Left forelimb (tissue), 1 donor: ENCODE results near the gene KIFC3.
"Not testable (repeated sequence)": the region's sequence is repeated elsewhere in the genome, so short reads cannot be mapped to it uniquely, and the experiment has no call there.

Experiments used
- DNase-seq: peaks from one replicate; pipeline ENCODE4 v3.0.0-alpha.2; 2018; ENCODE audit warnings: low spot score

Gene KIFC3

DNA sequence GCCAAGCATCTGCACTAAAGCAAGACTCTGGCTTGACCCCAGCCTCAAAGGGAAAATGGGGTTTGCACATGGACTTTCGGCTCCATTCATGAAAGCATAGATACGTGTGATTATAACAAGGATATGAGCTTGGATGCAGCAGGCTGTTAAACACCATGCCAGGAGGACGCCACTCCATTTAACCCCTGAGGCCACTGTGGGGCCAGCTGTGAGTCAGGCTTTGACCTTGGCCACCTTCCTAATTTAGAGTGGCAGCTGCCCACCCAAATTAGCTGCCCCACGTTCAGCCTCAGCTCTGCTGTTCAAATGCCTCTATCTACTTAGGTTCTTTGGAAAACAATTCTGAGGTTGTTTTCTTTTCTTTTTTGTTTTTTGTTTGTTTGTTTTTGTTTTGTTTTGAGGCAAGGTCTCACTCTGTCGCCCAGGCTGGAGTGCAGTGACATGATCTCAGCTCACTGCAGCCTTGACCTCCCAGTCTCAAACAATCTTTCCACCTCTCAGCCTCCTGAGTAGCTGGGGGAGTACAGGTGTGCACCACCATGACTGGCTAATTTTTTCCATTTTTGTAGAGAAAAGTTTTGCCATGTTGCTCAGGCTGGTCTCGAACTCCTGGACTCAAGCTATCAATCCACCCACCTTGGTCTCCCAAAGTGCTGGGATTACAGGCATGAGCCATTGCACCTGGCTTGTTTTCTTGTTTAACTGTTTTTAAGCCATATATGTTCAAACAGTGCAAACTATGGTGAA is 23.2 kb upstream of the KIFC3 start:
- DNase-seq = no peak

DNA sequence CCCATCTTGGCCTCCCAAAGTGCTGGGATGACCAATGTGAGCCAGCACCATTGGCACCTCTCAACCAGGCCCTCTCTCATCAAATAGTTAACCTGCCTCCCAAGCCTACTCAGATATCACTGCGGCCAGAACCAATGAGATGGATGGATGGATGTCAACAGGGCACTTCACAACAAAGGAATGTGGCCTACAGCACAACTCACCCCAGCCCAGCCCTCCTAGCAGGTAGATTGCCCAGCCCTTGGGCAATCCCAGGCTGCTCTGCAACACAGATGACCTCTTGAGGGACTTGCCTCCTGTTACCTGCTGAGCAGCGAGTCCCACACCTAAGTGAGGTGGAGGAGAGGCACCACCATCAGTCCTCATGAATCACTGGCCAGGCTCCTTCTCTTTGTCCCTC is 22.6 kb upstream of the KIFC3 start:
- DNase-seq = no peak

DNA sequence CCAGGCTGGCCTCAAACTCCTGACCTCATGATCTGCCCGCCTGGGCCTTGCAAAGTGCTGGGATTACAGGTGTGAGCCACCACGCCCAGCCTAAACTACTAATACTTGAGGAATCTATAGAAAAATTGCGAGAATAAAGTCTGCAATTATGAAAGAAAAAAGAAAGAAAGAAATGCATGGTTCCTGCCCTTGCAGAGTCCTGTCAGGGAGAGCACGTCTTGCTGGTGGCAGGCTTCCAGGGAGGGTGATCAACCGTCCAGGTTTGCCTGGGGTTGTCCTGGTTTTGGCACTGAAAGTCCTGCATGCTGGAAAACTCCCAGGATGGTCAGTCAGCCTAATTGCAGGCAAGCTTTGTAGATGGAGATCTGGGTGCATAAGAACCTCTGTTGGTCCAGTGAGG is 21.5 kb upstream of the KIFC3 start:
- DNase-seq = no peak

DNA sequence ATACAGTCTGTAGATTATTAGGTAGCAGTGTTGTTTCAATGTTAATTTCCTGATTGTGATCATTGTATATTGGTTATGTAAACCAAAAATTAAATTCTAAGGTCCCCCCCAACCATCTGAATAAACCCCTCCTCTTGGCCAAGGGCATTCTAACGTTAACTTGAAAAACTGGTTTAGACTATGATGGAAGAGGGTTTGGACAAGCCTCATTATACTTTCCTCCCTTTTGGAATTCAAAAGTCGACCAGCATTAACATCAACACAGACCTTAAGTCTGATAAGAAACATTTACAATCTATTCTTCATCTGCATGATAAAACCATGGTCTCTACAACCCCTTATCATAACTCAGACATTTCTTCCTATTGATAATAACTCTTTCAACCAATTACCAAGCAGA is 20.6 kb upstream of the KIFC3 start:
- DNase-seq = no peak

DNA sequence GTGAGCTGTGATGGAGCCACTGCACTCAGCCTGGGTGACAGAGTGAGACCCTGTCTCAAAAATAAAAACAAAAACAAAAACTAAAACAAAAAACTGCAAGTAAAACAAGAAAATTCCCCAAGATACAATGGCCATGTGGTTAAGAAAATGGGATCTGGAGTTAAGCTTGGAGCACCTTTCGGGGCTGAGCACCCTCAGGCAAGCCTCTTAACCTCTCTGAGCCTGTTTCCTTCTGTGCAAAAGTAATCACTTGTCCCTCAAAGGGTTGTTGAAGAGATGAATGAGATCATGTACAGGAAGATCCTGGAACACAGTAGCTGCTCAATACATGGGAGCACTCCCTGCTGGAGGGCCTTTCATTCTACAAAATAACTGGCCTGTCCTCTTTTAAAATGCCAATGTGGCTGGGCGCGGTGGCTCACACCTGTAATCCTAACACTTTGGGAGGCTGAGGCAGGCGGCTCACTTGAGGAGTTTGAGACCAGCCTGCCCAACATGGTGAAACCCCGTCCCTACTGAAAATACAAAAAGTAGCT is 19.8 kb upstream of the KIFC3 start:
- no peak for DNase-seq

DNA sequence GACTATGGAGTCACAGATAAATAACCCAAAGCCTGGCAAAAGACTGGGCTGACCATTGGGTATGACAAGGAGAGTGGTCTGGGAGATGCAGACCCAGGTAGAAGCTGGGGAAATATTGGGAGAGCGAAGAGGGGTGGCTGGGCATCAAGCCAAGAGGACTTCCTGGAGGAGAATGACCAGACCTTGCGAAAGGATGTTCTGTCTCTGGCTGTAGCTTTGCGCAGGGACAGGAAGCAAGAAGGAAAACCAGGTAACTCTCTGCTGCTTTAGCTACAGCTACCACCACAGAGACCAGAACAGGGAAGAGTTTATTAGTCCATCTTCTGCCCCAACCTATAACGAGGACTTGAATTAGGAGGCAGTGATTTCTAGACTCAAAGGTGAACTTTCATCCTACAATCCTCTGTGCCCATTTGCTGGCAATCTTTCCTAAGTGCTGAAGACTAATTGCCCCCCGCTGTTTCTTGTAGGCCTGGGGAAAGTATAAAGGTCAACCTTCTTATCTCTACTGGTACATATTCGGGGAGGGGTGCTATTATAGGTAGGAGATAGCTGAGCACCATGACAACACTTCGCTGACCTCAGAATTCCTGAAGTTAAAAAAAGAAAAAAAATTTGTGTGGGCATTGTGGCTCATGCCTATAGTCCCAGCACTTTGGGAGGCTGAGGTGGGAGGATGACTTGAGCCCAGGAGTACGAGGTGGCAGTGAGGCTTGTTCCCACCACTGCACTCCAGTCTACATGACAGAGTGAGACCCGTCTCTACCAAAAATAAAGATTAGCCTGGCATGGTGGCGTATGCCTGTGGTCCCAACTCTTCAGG is 19.1 kb upstream of the KIFC3 start:
- no peak for DNase-seq

DNA sequence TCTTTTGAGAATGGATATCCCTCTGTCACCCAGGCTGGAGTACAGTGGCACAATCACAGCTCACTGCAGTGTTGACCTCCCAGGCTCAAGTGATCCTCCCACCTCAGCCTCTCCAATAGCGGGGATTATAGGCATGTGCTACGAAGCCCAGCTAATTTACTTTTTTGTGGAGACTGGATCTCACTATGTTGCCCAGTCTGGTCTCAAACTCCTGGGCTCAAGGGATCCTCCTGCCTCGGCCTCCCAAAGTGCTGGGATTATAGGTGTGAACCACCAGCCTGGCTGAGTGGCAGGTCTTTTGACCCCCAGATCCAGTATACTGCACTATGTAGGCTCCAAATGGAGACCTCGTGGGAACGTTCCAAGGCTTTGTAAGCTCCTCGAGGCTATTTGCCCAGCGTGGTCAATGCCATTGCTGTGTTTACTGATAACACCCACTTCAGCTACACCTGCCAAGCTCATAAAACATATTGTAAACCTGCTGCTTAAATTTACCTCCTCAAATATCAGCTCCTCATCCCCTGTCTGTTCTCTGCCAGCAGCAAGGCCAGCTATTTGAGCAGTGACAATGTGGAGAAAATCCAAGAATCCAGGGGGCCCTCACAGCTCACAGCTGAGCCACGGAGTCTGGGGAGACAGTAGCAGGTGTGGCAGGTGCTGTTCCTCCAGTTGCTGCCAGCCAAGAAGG is 16.2 kb upstream of the KIFC3 start:
- no peak for DNase-seq

DNA sequence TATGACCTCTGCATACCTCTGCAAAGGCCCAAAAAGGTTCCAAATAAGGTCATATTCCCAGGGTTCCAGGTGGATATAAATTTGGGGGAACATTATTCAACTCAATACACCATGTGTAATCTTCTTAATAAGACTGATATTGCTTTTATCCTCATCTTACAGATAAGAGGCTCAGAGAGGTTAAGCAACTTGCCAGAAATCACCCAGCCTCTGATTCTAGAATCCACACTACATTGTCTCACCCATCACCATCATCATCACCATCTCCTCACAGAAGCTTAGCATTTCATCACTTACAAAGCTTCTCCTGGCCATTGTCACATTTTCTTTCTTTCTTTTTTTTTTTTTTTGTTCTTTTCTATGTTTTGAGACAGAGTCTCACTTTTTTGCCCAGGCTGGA is 15.4 kb upstream of the KIFC3 start:
- no peak for DNase-seq

DNA sequence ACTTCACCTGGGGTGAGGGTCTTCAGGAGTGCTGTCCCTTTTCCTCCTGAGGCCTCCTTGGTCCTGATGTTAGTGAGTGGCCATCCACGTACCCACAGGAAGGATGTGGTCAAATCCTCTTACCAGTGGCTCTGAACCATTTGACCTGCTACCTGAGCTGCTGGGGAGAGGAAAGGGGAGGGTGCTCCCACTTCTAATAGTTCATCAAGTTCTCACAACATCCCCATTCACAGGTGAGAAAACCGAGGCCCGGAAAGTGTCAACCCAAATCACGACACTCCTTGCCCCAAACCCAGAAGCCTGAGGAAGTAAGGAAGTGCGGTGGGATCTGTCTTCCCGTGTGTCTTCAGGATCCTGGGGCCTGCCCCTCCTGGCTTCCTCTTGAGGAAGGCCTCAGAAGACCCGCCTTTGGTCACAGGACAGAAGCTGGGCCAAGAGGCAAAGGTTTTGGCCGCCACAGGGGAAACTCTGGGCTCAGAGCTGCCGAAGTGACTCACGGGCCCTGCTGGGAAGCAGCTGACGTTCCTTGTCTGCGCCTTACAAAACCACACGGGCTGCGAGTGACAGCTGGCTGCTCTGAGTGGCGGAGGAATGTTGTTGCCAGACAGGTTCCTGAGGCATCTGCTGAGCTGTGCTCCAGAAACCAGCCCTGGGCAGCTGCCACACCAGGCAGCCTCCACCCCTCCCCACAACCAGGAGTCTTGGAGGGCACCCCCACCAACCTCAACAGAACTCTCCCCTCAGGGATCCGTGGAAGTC is 13.9 kb upstream of the KIFC3 start:
- peak; percentile 83 for DNase-seq

DNA sequence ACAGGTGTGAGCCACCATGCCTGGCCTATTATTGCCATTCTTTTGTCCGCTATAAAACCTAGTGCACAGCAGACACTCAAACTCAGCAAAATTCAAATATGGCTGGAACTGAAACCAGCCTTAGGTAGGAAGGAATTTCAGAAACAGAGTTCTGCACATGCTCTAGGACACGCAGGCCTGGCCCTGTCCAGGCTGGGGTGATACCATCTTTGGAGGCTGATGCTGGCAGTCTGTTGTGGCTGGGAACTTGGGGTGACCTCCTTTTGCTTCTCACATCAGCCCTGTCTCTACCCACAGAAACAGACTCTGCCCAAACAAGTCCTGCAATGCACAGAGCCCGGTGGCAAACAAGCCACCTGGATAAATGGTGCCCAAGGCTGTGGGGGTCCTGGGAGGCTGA is 12.6 kb upstream of the KIFC3 start:
- DNase-seq = no peak

DNA sequence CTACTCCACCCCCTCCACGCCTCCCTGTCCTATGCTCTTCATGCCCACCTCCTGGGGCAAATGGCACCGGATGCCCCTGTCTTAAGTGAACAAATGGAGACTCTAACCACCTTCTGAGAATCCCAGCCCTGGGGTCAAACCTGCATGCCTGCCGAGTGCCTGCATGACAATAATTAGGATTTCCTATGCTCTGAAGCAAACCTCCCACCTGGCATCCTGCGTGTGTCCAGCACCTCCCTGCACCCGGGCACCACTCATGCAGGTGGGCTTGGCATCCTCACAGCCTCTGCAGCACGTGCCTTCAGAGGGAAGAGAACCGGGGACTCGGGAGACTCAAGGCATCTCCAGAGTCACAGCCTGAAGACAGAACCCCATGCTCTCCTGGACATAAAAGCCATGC is 11.2 kb upstream of the KIFC3 start:
- DNase-seq = no peak

DNA sequence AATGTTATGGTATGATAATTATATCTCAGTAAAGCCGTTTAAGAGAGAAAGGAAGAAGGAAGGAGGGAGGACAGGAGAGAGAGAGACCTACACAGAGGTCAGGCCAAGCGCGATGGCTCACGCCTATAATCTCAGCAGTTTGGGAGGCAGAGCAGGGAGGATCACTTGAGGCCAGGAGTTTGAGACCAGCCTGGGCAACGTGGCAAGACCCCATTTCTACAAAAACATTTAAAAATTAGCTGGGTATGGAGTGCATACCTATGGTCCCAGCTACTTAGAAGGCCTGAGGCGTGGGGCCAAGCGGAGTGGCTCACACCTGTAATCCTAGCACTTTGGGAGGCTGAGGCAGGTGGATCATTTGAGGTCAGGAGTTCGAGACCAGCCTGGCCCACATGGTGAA is 9.0 kb upstream of the KIFC3 start:
- DNase-seq = not testable (repeated sequence)

DNA sequence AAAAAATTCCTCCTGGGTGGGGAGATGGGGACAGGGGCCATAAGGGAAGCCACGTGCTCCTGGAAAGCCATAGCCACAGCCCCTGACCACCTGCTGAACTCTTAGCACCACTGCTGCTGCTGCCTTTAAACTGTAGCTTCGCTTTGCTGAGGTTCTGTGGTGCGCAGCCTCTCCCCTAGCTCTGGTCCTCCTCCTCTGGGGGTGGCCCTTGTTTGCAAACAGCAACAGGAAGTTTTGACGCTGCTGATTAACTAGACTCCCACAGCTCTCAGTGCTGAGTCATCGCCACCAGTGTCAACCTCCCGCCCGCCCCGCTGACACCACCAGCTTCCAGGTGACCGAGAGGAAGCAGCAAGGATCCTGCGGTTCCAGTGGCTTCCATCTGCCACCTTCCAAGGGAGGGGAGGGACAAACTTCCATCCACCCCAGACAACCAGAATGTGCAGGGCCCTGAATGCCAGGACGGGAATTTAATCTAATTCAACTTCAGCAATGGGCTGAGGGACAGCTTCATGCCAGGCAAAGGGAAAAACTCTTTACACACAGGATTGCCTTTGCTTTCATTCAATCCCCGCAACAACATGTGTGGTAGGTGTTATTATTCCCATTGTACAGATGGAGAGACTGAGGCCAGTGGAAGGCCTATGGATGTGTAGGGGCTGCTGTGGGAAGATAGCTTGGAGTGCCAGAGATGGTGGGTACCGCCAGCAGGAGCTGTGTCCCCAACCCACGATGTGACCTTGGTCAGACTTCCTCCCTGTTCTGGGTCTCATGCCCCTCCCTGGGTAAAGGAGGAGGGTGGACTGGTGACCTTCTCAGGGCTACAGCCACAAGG is 8.1 kb upstream of the KIFC3 start:
- no peak for DNase-seq

DNA sequence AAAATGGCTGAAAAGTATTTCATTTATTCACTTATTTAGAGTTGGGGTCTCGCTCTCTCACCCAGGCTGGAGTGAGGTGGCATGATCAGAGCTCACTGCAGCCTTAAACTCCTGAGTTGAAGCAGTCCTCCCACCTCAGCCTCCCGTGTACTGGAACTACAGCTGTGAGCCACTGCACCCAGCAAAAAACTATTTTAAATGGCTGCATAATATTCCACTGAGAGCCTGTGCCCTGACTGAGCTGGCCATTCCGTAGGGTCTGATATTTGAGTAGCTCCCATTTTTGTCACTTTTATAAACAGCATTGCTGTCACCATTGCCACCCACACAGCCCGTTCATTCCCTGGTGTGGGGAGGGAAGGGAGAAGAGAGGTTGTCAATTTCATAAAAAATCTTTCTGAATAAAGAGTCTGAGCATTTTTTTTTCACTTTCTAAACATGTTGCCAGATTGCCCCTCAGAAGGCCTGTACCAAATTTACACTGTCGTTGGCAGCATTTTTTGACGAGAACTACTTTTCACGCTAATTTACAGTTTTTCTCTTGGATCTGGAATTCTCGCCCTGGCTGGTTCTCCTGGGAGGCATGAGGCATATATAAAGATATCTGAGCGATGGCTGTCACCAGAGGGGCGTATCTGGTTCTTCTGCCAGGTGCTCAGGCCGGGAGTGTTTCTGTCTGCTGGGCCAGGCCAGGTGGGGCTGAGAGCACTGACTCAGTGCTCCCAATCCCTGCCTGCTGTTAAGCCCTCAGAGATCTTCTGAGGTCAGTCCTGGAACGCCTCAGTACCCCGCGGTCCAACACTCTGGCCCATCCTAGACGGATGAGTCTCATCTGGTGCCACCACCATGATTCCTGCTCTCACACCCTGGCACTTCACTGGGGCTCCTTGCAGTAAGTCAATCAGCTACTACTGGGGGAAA is 7.2 kb upstream of the KIFC3 start:
- DNase-seq = no peak

DNA sequence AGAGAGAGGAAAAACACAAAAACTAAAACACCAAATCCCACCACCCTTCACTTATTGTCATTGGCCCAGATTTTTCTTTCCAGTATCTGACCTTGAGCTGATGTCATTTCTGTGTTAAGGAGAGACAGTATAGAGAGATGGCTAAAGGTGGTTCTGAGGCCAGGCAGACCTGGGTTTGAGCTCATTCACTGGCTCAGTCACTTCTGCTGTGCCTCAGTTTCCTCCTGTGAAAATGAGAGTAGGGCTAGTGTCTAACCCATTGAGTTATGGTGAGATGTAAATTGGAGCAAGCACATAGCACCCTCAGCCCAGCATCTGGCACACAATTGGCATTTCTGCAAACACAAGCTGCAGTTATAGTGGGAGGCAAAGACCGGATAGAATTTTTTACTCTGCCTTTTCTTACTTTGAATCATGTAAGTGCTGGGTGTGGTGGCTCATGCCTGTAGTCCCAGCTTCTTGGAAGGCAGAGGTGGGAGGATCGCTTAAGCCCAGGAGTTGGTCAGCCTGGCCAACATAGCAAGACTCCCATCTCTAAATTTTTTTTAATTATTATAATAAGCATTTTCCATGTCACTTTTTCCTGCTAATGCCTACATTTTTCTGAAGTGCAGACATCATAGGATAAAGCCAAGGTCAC is 6.4 kb upstream of the KIFC3 start:
- DNase-seq = no peak

DNA sequence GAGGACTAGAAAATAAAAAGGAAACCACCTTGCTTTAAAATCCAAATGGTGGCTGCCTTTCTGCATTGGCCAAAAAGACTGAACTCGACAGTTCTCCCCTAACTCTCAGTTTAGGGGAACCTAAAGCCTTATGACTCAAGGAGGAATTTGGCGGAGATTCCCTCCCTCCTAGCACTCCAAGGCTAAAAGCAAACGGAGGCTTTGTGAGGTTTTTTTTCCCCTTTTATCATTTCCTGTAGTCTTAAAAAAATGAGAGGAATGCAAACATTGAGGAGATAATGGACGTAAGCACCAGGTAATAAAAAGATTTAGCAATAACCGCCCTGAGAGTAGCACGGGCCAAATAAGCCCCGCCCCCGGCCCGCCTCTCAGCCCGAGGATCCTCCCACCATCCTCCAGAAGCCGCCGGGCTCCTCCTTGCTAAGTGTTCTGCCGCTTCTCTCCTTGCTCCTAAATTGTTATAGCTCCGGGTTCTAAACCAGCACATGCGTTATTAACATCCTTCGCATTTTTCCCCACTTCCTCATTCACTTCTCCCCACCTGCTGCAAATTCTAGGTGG is 5.8 kb upstream of the KIFC3 start:
- no peak for DNase-seq

DNA sequence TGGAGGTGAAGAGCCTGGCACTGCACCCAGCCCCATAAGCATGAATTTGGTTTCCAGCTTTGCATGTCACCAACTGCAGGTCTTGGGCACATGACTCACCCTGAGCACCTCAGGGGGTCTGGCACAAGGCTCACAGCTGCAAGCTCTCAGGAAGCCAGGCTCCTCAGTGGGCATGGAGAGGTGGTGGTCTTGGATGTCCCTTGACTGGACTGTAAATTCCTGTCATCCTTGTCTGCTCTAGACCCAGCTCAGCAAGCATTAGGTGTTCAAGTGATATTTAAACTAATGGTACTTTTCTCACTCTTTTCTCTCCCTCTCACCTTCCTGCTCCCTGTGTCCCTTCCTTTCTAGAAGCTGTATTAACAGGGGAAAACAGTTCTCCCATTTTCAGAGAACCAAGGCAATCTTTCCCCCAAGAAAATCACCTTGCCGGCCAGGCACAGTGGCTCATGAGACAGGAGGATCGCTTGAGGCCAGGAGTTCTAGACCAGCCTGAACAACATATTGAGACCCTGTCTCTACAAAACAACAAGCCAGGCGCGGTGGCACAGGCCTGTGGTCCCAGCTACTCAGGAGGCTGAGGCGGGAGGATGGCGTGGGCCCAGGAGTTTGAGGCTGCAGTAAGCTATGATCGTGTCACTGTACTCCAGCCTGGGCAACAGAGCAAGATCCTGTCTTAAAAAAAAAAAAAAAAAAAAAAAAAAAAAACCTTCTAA is 5.1 kb upstream of the KIFC3 start:
- no peak for DNase-seq

DNA sequence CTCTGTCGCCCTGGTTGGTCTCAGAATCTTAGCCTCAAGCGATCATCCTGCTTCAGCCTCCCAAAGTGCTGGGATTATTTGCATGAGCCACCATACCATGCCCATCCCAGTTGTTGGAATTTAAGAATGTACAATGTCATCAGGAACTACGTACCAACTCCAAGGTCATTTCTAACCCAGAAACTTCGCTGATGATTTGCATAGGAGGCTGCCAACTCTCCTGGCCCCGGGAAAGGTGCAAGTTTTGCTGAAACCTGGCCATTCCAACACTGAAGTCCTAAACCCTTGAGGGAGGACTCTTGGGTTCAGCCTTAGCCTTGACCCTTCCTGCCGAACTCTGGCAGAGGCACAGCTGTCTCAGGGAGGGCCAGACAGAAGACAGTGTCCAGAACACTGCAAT is 2.9 kb upstream of the KIFC3 start:
- DNase-seq = no peak
